Activated CD4-positive, alpha-beta T cell treated with anti-CD3 and anti-CD28 coated beads for 36 hours (primary cell): Measurements from ENCODE around the gene SPRYD3. TPM values are rescaled to one million over a fixed set of nuclear protein-coding genes. Genes with fewer than 3 reads are reported as not detected.

ENCODE experiments used
- ATAC-seq: fragments of 200-7000 bp; cut with Tn5 transposase; one replicate; pipeline ENCODE4 v1.10.0; 2021; ENCODE audit warnings: mild to moderate bottlenecking, moderate library complexity
- CTCF ChIA-PET: fragments of 350-600 bp; sonication (Branson Sonifier 250); formaldehyde crosslinking; loops from one replicate; lab custom pipeline; 2021; ENCODE audit warnings: antibody characterized with exemption; lab: Charles Lee
- POLR2A ChIA-PET: fragments of 350-600 bp; sonication (Branson Sonifier 250); formaldehyde crosslinking; loops from one replicate; lab custom pipeline; 2021; ENCODE audit warnings: antibody characterized with exemption, inconsistent platforms; lab: Charles Lee
- DNase-seq: peaks from one replicate; pipeline ENCODE4 v3.0.0-alpha.2; 2020
- H3K27ac Mint-ChIP-seq: one replicate; pipeline ENCODE4 v1.8.0; 2021; ENCODE audit warnings: mixed read lengths
- H3K27me3 Mint-ChIP-seq: one replicate; pipeline ENCODE4 v1.8.0; 2021; ENCODE audit warnings: mixed read lengths
- H3K36me3 Mint-ChIP-seq: one replicate; pipeline ENCODE4 v1.8.0; 2021; ENCODE audit warnings: low read depth, mixed read lengths
- H3K4me1 Mint-ChIP-seq: one replicate; pipeline ENCODE4 v1.8.0; 2021; ENCODE audit warnings: mixed read lengths
- H3K4me3 Mint-ChIP-seq: one replicate; pipeline ENCODE4 v1.8.0; 2021; ENCODE audit warnings: mild to moderate bottlenecking, moderate library complexity, mixed read lengths
- H3K9me3 Mint-ChIP-seq: one replicate; pipeline ENCODE4 v1.8.0; 2021; ENCODE audit warnings: low read depth, mixed read lengths
- intact Hi-C, 2 experiments: fragments of 100-400 bp; cut with DNase I in 1 of 2; cut with micrococcal nuclease in 1 of 2; formaldehyde crosslinking; loops; one replicate each; pipeline versions ENCODE4 v1.14.2 to v1.15.1; 2022 to 2024; cut with DNase I, micrococcal nuclease
- total RNA-seq, 2 experiments: library from RNA; stranded (reverse); gene quantifications; one replicate each; pipeline ENCODE4 v1.2.3, GENCODE V29; 2021

Gene SPRYD3
- total RNA-seq, 2 experiments from 2014 or later, result 13.7 to 18.2 TPM

- ChIA-PET POLR2A (no interaction called here), CTCF (interaction anchor here (1.0 to 3.4 kb wide), 3 partner anchors 15 to 29 kb away, joined by 4 to 8 read pairs (median 6); partner anchors contain the start of gene SPRYD3)
- ATAC-seq, result no peak
- no peak overlapping the region for H3K4me3 Mint-ChIP-seq
- H3K27ac Mint-ChIP-seq, result no peak overlapping the region
- peaks cover 14% of the 10 kb centered on the region for H3K27me3 Mint-ChIP-seq
- H3K9me3 Mint-ChIP-seq, result no peaks in the 10 kb centered on the region
- no peak for DNase-seq
- no peaks in the 10 kb centered on the region for H3K36me3 Mint-ChIP-seq
- peaks cover 21% of the 10 kb centered on the region for H3K4me1 Mint-ChIP-seq
- intact Hi-C loops, result no loop called here
These were observed 15.2 kb upstream of the SPRYD3 start for GRCh38 chr12:53094394-53094787.

DNA sequence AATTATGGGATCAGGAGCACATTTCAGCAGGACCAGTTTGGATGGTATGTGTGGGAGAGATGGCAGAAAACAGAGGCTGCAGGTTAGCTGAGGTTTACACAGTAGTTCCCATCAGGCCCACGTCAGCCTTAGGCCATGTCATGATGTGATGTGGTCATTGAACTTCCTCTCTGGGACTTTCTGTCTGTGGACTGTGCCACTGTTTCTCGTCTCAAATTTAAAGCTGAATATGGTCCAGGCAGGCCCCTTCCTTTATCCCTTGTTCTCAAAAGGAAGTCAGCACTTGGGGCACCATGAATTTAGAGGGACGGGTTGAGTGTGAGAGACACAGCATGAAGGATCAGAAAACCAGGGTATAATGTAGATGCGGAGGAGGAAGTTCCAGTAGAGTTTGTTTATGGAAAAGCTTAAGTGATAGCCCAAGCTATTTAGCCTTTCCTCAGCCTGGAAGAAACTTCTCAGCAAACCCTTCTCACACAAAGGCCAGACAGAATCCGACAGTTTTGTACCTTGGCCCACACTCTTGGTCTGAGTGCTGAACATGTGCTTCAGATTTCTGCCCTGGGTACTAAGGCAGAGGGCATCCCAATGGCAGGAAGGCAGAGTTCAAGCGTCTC is 14.7 kb upstream of the SPRYD3 start:
- POLR2A ChIA-PET, result no interaction called here

DNA sequence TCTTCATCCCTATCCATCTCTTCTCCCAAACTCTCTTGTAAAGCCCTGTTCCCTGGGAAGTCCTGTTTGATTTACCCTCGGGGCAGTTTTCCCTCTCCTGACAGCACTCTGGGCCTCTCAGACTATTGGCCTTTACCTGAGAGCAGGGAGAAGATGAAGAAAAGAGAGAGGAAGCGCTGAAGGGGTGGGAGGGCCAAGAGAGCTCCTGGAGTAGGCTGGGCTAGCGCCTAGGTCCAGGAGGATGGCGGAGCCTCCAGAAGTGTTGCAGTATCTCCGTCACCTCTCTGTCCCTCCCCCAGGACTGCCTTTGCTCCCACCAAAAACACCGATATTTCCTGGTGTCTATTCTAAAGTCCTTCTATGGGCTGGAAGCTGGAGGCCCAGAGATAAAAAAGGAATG is 12.6 kb upstream of the SPRYD3 start:
- ChIA-PET POLR2A (interaction anchor here (0.7 kb wide), 1 partner anchor 1188 kb away, joined by 3 read pairs; the partner anchor contains the start of gene CBX5), CTCF (interaction anchor here (1.1 to 1.4 kb wide), 2 partner anchors 15 to 26 kb away, joined by 4 to 6 read pairs; no protein-coding TSS in a partner anchor)
- DNase-seq (no peak), ATAC-seq (no peak)
- Mint-ChIP-seq H3K4me3 (no peak overlapping the region), H3K9me3 (no peaks in the 10 kb centered on the region), H3K27me3 (peaks cover 9% of the 10 kb centered on the region), H3K36me3 (no peaks in the 10 kb centered on the region), H3K4me1 (peaks cover under 1% of the 10 kb centered on the region), H3K27ac (no peak overlapping the region)
- intact Hi-C loops, result no loop called here

More for the DNA sequence above, 14.7 kb upstream of the SPRYD3 start:
- intact Hi-C loops, result no loop called here
- DNase-seq (no peak), ATAC-seq (no peak)
- Mint-ChIP-seq H3K27me3 (peaks cover 14% of the 10 kb centered on the region), H3K9me3 (no peaks in the 10 kb centered on the region), H3K27ac (no peak overlapping the region), H3K4me1 (peaks cover 16% of the 10 kb centered on the region), H3K36me3 (no peaks in the 10 kb centered on the region), H3K4me3 (no peak overlapping the region)
- CTCF ChIA-PET, result interaction anchor here (1.0 to 3.4 kb wide), 3 partner anchors 14 to 28 kb away, joined by 4 to 8 read pairs (median 6); partner anchors contain the start of gene SPRYD3

DNA sequence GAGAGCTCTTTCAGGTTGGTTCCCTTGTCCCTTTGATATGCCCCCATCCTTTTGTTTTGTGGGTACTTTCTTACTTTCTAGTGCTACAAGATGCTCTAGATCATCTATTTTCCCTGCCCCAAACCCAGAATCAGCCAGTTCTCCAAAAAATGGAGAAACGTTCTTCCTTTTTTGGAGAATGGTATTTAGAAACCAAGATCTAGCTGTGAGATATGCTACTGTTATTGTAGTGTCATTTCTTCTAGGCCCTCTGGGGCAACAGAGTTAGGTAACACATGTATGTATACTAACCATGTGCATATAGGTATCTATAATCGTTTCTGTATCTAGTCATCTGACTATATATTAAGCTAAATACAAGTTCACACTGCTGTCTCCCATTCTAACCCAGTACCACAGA is 11.4 kb upstream of the SPRYD3 start:
- H3K9me3 Mint-ChIP-seq, result no peaks in the 10 kb centered on the region

GRCh38 chr12:53090105-53090504 is 10.9 kb upstream of the SPRYD3 start:
- no peak for DNase-seq
- intact Hi-C loops, result no loop called here
- no peak overlapping the region for H3K4me3 Mint-ChIP-seq
- POLR2A ChIA-PET, result interaction anchor here (0.8 kb wide), 1 partner anchor 28 kb away, joined by 4 read pairs; no protein-coding TSS in a partner anchor
- CTCF ChIA-PET, result interaction anchor here (1.0 to 1.3 kb wide), 2 partner anchors 13 to 24 kb away, joined by 4 to 8 read pairs; partner anchors contain the start of gene SOAT2
- H3K36me3 Mint-ChIP-seq, result no peaks in the 10 kb centered on the region
- peaks cover 2% of the 10 kb centered on the region for H3K27me3 Mint-ChIP-seq
- H3K4me1 Mint-ChIP-seq, result no peaks in the 10 kb centered on the region
- H3K27ac Mint-ChIP-seq, result no peak overlapping the region
- H3K9me3 Mint-ChIP-seq, result no peaks in the 10 kb centered on the region
- ATAC-seq, result no peak

More for the DNA sequence above, 11.4 kb upstream of the SPRYD3 start:
- no peak for DNase-seq
- POLR2A ChIA-PET, result interaction anchor here (0.8 kb wide), 1 partner anchor 29 kb away, joined by 4 read pairs; no protein-coding TSS in a partner anchor
- Mint-ChIP-seq H3K4me1 (no peaks in the 10 kb centered on the region), H3K36me3 (no peaks in the 10 kb centered on the region), H3K27me3 (peaks cover 2% of the 10 kb centered on the region), H3K4me3 (no peak overlapping the region), H3K27ac (no peak overlapping the region)
- no peak for ATAC-seq
- CTCF ChIA-PET, result interaction anchor here (1.0 to 1.3 kb wide), 2 partner anchors 12 to 24 kb away, joined by 4 to 8 read pairs; partner anchors contain the start of gene SOAT2
- intact Hi-C loops, result no loop called here

DNA sequence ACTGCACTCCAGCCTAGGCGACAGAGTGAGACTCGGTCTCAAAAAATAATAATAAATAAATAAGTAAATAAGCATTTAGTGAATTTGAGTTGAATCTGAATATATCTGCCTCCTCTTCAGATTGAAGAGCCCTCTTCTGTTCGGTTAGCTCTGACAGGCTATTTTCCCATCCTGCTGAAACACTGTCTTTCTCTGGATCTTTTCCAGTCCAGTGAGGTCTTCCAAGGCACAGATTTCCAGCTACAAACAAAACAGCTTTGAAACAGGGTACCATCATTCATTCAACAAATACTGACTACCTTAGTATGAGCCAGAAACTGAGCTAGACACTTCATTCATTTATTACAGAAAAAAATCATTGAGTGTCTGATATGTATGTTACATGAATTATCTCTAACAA is 7.2 kb upstream of the SPRYD3 start:
- POLR2A ChIA-PET, result no interaction called here
- DNase-seq, result no peak

DNA sequence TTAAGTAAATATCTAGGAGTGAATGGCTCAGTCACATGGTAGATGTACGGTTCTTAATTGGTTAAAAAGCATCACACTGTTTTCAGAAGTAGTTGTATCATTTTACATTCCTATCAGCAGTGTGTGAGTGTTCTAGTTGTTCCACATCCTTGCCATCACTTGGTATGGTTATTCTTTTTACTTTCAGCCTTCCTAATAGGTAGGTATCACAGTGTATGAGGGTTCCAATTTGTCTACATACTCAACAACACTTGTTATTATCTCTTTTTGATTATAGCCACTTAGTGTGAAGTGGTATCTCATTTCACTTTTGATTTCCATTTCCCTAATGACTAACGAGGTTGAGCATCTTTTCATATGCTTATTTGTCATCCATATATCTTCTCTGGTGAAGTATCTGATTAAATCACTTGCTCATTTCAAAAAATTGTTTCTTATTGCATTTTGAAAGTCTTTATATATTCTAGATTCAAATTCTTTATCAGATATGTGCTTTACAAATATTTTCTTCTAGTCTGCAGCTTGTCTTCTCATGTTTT is 3.5 kb upstream of the SPRYD3 start:
- H3K27ac Mint-ChIP-seq, result no peak overlapping the region
- H3K4me1 Mint-ChIP-seq, result peaks cover 23% of the 10 kb centered on the region
- ChIA-PET CTCF (interaction anchor here (0.8 to 14.8 kb wide), 2 partner anchors 15 to 18 kb away, joined by 3 to 155 read pairs; partner anchors contain the start of gene IGFBP6), POLR2A (no interaction called here)
- no peaks in the 10 kb centered on the region for H3K27me3 Mint-ChIP-seq
- no peaks in the 10 kb centered on the region for H3K36me3 Mint-ChIP-seq
- H3K9me3 Mint-ChIP-seq, result no peaks in the 10 kb centered on the region
- intact Hi-C loops, result no loop called here
- ATAC-seq (peak; percentile 10), DNase-seq (no peak)
- H3K4me3 Mint-ChIP-seq, result no peak overlapping the region

More for the DNA sequence above, 7.2 kb upstream of the SPRYD3 start:
- no peaks in the 10 kb centered on the region for H3K36me3 Mint-ChIP-seq
- H3K27me3 Mint-ChIP-seq, result no peaks in the 10 kb centered on the region
- no peak for ATAC-seq
- H3K4me1 Mint-ChIP-seq, result peaks cover 8% of the 10 kb centered on the region
- no peaks in the 10 kb centered on the region for H3K9me3 Mint-ChIP-seq
- intact Hi-C loops, result no loop called here
- H3K27ac Mint-ChIP-seq, result no peak overlapping the region
- CTCF ChIA-PET, result interaction anchor here (0.6 to 14.8 kb wide), 7 partner anchors 9 to 48 kb away, joined by 3 to 155 read pairs (median 4); partner anchors contain the start of gene SOAT2
- H3K4me3 Mint-ChIP-seq, result no peak overlapping the region

GRCh38 chr12:53078425-53079225 is 565 bp downstream of the SPRYD3 start:
- Mint-ChIP-seq H3K27me3 (no peaks in the 10 kb centered on the region), H3K9me3 (no peaks in the 10 kb centered on the region), H3K4me1 (peaks cover 35% of the 10 kb centered on the region), H3K4me3 (peak overlapping the region; percentile 80), H3K36me3 (peaks cover 19% of the 10 kb centered on the region), H3K27ac (peak overlapping the region; percentile 74)
- ATAC-seq (peak; percentile 20), DNase-seq (peak; percentile 71)
- ChIA-PET CTCF (interaction anchor here (0.6 to 14.8 kb wide), 15 partner anchors 14 to 431 kb away, joined by 3 to 155 read pairs (median 4); partner anchors contain the start of genes EIF4B, ESPL1, IGFBP6 and SOAT2), POLR2A (interaction anchor here (0.6 to 3.5 kb wide), 8 partner anchors 12 to 422 kb away, joined by 3 to 13 read pairs (median 6); partner anchors contain the start of genes EIF4B, IGFBP6, PFDN5 and SOAT2)
- intact Hi-C loops, result loop anchor here (1.0 to 2.0 kb wide), 9 partner anchors 20 to 243 kb away; partner anchors contain the start of genes CSAD (in 2 of the 2), EIF4B (in 2 of the 2), ZNF740 (in 2 of the 2) and AAAS (in 1 of the 2)

- intact Hi-C loops, result no loop called here
- Mint-ChIP-seq H3K36me3 (peaks cover 23% of the 10 kb centered on the region), H3K27me3 (no peaks in the 10 kb centered on the region), H3K9me3 (no peaks in the 10 kb centered on the region), H3K27ac (no peak overlapping the region), H3K4me3 (peak overlapping the region; percentile 80), H3K4me1 (peaks cover 27% of the 10 kb centered on the region)
- no peak for DNase-seq
- POLR2A ChIA-PET, result interaction anchor here (0.6 kb wide), 2 partner anchors 245 to 1054 kb away, joined by 3 to 7 read pairs; no protein-coding TSS in a partner anchor
- CTCF ChIA-PET, result interaction anchor here (0.8 to 14.8 kb wide), 5 partner anchors 12 to 244 kb away, joined by 4 to 155 read pairs (median 33); partner anchors contain the start of genes AAAS, IGFBP6 and SOAT2
- ATAC-seq, result no peak
These were observed 2.2 kb downstream of the SPRYD3 start for GRCh38 chr12:53077030-53077429.

- Mint-ChIP-seq H3K27ac (no peak overlapping the region), H3K4me3 (no peak overlapping the region)
- CTCF ChIA-PET, result interaction anchor here (0.7 to 14.8 kb wide), 6 partner anchors 9 to 245 kb away, joined by 3 to 155 read pairs (median 19); partner anchors contain the start of genes AAAS, IGFBP6 and SOAT2
These were observed 2.7 kb downstream of the SPRYD3 start for GRCh38 chr12:53076461-53076860.

More at GRCh38 chr12:53076461-53076860, 2.7 kb downstream of the SPRYD3 start:
- peaks cover 23% of the 10 kb centered on the region for H3K36me3 Mint-ChIP-seq
- H3K27me3 Mint-ChIP-seq, result no peaks in the 10 kb centered on the region
- POLR2A ChIA-PET, result no interaction called here
- intact Hi-C loops, result no loop called here
- H3K9me3 Mint-ChIP-seq, result no peaks in the 10 kb centered on the region
- peaks cover 27% of the 10 kb centered on the region for H3K4me1 Mint-ChIP-seq
- DNase-seq (no peak), ATAC-seq (no peak)
